Measurements from ENCODE around the gene DPH2. TPM values are rescaled to one million over a fixed set of nuclear protein-coding genes. Genes with fewer than 3 reads are reported as not detected.

DPH2 gene
- total and polyA plus RNA-seq, 2 of the 8 experiments (the other 6 are each of a cell fraction or from before 2014, with no cell fraction given): 64.9 to 92.1 TPM

GRCh38 chr1:43994071-43994470 is 24.3 kb downstream of the DPH2 start (continued):
- TF ChIP-seq CHD7 (IDR thresholded peaks at IDR 0.05; ENCODE audit: insufficient replicate concordance, low read length) (no peak), CHD1 (IDR thresholded peaks at IDR 0.05; ENCODE audit: low read depth, low read length) (no peak), RNF2 (IDR thresholded peaks at IDR 0.05; ENCODE audit: borderline replicate concordance, low read depth, low read length, missing control alignments, poor library complexity, severe bottlenecking) (no peak), PHF8 (conservative IDR thresholded peaks at IDR 0.05; ENCODE audit: low read depth, low read length) (no peak), GTF2F1 (IDR thresholded peaks at IDR 0.05; ENCODE audit: borderline replicate concordance, low read depth, low read length) (no peak), FOSL1 (IDR thresholded peaks at IDR 0.05; ENCODE audit: insufficient read depth, low read depth, low read length) (no peak), CBX5 (IDR thresholded peaks at IDR 0.05; ENCODE audit: low read depth, low read length) (no peak), CTBP2 (IDR thresholded peaks at IDR 0.05; ENCODE audit: borderline replicate concordance, insufficient read depth, insufficient read length, low read length) (no peak)

All from H1 (cell line).